ENCODE measurements around the gene CFAP52.

CFAP52 gene

DNA sequence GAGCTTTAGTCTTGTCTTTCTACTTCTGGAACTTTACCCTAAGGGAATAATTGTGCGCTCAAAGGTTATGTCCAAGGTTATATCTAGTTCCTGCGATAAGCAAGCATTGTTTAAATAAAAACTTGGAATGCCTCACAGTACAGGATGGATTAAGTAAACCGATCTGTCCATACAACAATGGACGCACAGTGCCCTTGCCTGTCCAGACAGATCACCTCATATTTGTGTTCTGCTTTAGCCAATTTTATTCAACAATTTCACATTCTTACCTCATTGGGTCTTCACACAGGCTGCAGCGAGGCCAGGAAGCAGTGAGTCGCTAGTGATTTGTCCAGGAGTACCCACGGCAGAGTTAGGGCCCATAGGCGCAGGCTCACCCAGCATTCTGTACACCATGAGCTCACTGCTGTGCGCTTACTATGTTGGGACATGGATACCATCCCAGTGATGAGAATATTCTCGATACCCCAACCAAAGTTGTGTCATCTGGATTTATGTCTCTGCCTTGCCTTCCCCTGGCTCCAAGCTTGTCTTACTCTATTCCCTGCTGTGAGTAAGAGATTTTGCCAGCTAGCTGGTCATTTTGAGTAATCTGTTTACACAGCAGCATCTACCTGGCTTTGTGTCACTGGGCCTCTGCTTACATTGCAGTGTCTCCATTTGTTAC is 108.6 kb downstream of the CFAP52 start:
- no peak overlapping the region for H3K27ac ChIP-seq (ENCODE audit: low read length)
- no peak overlapping the region for H3K4me3 ChIP-seq (ENCODE audit: low read length)
- no peak for DNase-seq (ENCODE audit: low read depth, low spot score)
- no peaks in the 10 kb centered on the region for H3K4me1 ChIP-seq (ENCODE audit: control insufficient read depth, insufficient read depth, low read length)
- H3K36me3 ChIP-seq (ENCODE audit: control insufficient read depth, insufficient read depth, low read length), result no peaks in the 10 kb centered on the region; the same call in 1 of the 2 replicates
- no CpG with 5 or more reads among the region's 10 CpGs for WGBS (ENCODE audit: insufficient coverage, insufficient read length)
- H3K27me3 ChIP-seq (ENCODE audit: control insufficient read depth, insufficient read depth, low read length), result no peaks in the 10 kb centered on the region; the same call in 1 of the 2 replicates
- H3K9me3 ChIP-seq (ENCODE audit: control insufficient read depth, insufficient read depth, low read length), result no peaks in the 10 kb centered on the region; the same call in 1 of the 2 replicates
